Measurements from ENCODE around the gene SMC1B.
"Not testable (repeated sequence)": the region's sequence is repeated elsewhere in the genome, so short reads cannot be mapped to it uniquely, and the experiment has no call there.

Gene SMC1B

DNA sequence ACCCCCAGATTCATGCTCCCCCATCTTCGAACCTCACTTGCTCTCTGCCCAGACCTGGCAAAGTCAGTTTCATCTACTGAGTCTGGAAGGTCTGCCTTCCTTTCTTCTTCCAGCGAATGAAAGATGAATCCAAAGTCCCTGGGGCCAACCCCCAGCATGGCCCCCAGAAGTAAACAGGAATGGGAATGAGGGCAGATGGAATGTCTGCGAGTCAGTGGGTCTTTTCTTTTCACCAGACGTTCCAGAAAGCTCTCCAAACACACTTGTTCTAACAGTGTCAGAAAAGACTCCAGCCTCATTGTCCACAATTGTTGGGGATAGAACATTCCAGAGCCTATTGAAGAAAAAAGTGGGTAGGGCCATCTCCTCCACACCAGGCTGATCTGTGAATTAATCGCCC is 28.7 kb upstream of the SMC1B start:
- no peak for DNase-seq (ENCODE audit: low read depth)

DNA sequence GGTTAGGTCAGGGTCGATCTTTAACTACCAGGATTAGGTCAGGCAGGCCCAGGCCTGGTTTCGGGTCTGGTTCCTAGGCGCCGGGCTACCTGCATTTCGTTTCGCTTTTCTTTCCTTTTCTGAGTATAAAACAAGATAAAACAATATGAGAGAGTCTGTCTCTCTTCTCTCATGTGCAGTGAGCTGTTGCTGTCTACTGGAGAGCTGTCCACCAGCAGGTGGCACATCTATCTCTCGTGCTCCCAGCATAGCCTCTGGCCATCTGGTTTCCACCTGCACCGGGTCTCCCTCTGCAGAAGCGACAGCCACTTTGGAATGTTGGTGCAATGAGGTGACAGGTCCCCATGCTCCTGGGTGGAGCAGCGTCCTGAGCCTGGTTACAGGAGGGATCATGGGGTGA is 27.7 kb upstream of the SMC1B start:
- DNase-seq (ENCODE audit: low read depth) = no peak

- DNase-seq (ENCODE audit: low read depth) = not testable (repeated sequence)
These were observed 27.3 kb upstream of the SMC1B start for GRCh38 chr22:45440688-45441087.

GRCh38 chr22:45438336-45438735 is 24.9 kb upstream of the SMC1B start:
- no peak for DNase-seq (ENCODE audit: low read depth)

- not testable (repeated sequence) for DNase-seq (ENCODE audit: low read depth)
These were observed 23.6 kb upstream of the SMC1B start for GRCh38 chr22:45436871-45437517.

GRCh38 chr22:45435544-45436139 is 22.2 kb upstream of the SMC1B start:
- peak; percentile 55 for DNase-seq (ENCODE audit: low read depth)

DNA sequence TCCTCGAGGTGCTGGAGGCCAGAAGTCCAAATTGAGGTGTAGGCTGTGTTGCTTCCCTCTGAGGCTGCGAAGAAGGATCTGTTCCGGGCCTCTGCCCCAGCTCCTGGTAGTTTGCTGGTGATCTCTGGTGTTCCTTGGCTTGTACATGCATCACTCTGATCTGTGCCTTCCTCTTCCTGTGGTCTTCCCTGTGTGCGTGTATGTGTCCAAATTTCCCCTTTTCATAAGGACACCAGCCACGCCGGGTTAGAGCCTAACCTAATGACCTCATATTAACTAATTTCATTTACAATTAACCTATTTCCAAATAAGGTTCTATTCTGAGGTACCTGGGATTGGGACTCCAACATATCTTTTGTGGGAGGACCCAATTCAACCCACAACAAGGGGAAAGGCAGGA is 21.6 kb upstream of the SMC1B start:
- DNase-seq (ENCODE audit: low read depth) = no peak

DNA sequence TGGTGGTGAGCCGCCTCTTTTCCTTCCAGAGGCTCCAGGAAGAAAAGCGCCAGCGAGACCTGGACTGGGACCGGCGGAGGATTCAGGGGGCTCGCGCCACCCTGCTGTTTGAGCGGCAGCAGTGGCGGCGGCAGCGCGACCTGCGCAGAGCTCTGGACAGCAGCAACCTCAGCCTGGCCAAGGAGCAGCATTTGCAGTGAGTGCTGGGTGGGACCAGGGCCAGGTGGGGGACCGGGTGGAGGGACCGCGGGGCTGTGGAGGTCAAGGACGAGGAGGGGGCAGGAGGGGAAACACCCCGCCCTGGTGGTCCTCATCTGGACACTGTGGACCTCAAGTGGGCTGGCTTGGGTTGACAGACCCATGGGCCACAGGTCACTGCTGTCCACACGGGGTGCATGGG is 17.5 kb upstream of the SMC1B start:
- DNase-seq (ENCODE audit: low read depth) = no peak

GRCh38 chr22:45429981-45430775 is 16.8 kb upstream of the SMC1B start:
- DNase-seq (ENCODE audit: low read depth) = no peak

- DNase-seq (ENCODE audit: low read depth) = no peak
These were observed 16.0 kb upstream of the SMC1B start for GRCh38 chr22:45429424-45429823.

DNA sequence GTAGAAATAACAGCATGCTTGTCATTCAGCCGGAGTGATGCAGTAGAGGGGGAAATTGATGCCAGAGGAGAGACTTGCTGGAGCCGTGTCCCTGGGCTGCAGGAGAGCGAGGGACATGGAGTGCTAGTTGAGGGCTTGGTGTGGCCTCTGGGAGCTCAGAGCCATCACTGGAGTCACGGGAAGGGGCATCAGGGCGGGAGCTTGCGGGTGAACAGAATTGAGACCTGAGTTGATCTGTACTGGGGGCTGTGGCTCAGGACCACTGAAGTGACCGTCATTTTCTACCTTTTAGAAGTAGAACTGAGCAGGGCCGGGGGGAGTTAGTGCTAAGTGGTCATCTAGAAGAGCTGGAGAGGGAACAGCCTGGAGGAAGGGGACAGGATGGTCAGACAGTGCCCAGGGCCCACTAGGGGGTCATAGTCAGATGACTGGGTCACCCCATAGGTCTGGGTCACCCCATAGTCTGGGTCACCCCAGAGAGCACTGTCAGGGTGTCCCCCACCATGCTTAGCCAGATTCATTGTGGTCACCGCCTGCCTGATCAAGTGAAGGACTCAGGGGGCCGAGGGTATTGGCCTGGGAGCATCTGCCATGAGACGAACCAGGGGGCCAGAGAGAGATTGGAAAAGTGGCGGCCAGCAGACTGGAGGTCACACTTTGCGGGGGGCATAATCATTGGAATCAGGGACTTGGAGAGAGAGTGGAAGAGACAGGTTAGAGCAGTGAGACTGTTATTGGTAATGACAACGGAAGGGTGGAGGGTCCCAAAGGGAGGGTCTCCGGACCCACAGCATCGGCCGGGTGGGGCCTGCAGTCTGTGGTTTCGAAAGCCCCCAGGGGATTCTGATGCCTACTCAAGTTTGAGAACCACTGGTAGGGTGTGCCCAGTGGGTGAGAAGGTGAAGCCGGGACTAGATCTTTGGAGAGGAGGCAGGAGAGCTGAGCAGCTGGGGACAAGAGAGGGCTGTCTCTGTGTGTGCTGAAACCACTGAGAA is 15.3 kb upstream of the SMC1B start:
- DNase-seq (ENCODE audit: low read depth) = no peak

DNA sequence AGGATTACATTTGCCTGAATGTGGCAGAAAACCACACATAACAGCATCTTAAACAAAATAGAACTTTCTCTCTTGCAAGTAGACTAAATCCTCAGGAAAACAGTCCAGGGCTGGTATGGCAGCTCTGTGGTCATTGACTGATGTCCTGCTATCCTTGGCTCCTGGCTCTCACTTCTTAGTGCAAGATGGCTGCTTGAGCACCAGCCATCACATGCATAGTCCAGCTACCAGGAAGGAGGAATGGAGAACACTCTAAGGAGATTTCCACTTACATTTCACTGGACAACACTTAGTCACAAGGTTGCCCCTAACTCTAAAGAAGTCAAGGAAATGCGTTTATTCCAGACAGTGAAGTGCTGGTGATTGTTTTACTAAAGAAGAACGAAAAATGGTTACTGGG is 13.7 kb upstream of the SMC1B start:
- no peak for DNase-seq (ENCODE audit: low read depth)

- DNase-seq (ENCODE audit: low read depth) = no peak
These were observed 13.0 kb upstream of the SMC1B start for GRCh38 chr22:45426387-45426786.

DNA sequence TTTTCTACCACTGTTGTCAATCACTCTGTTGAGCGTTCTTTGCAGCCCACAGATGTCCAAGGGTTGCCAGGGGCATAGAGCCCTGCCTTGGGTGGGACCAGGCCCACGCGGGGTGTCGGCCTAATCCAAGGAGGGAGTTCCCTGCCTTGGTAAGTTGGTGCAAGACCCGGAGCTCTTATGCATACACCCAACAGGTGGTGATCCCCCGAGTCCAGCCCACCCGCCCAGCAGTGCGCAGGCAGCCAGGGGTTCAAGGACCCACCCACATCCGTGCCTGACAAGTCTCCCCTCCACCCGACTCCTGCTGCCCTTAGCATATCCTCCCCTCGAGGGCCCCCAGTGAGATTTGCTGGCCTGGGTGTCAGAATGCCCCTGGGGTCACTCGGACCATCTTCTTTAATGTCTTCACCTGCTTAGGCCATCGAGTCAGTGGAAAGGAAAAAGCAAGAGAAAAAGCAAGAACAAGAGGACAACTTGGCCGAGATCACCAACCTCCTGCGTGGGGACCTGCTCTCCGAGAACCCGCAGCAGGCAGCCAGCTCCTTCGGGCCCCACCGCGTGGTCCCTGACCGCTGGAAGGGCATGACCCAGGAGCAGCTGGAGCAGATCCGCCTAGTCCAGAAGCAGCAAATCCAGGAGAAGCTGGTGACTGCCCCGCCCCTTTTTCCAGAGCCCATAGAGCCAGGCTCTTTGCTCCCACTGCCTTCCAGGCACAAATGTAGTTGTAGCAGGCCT is 12.3 kb upstream of the SMC1B start:
- DNase-seq (ENCODE audit: low read depth) = no peak

GRCh38 chr22:45425101-45425500 is 11.7 kb upstream of the SMC1B start:
- no peak for DNase-seq (ENCODE audit: low read depth)

DNA sequence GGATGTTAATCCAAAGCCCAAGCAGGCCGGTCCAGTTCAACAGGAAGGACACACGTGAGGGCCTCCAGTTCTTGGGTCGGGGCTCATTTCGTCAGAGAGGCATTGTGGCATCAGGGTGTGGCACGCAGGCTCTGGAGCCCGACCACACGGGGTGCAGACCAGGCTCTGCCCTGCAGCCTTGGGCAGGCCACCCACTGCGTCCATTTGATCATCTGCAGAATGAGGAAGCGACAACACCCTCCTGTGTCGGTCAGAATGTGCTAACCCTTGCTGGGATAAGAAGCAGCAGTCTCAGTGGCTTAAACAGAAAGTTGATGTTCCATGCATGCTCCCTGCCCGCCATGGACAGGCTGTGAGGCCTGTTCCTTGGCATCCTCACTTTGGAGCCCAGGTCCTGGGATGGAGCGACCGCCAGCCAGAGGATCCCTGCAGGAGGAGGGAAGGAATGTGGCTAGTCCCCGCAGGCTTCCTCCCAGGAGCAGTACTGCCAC is 10.9 kb upstream of the SMC1B start:
- DNase-seq (ENCODE audit: low read depth) = no peak

GRCh38 chr22:45423524-45423923 is 10.1 kb upstream of the SMC1B start:
- DNase-seq (ENCODE audit: low read depth) = no peak

GRCh38 chr22:45422237-45422983 is 9.0 kb upstream of the SMC1B start:
- no peak for DNase-seq (ENCODE audit: low read depth)

- DNase-seq (ENCODE audit: low read depth) = no peak
These were observed 8.1 kb upstream of the SMC1B start for GRCh38 chr22:45421349-45422055.

DNA sequence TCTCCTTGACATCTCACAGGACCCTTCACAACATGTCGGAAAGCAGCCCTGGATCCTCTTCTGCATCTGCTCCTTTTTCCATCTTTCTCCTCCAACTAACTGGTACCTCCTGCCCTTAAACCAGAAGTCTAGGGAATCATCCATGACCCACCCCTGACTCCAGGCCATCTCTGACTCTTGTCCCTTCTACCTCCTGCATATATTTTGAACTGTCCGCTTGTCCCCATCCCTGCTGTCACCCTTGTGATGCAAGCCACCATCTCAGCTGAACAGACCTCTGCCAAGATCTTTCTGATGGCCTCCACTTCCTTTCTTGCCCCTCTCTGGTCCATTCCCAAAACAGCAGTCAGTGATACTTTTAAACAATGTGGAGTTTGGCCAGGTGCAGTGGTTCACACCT is 7.1 kb upstream of the SMC1B start:
- DNase-seq (ENCODE audit: low read depth) = no peak

All from HS-5 (cell line).